D341Med (cell line): ENCODE results near the gene RAPGEF1.
"Not testable (repeated sequence)": the region's sequence is repeated elsewhere in the genome, so short reads cannot be mapped to it uniquely, and the experiment has no call there.

Source experiments
- DNase-seq: peaks from one replicate; pipeline ENCODE4 v3.0.0; 2012; ENCODE audit warnings: low spot score

The RAPGEF1 gene

GRCh38 chr9:131731237-131731636 lies 8.6 kb downstream of the RAPGEF1 start:
- DNase-seq = no peak

GRCh38 chr9:131728961-131729360 lies 10.9 kb downstream of the RAPGEF1 start:
- peak; percentile 53 for DNase-seq

DNA sequence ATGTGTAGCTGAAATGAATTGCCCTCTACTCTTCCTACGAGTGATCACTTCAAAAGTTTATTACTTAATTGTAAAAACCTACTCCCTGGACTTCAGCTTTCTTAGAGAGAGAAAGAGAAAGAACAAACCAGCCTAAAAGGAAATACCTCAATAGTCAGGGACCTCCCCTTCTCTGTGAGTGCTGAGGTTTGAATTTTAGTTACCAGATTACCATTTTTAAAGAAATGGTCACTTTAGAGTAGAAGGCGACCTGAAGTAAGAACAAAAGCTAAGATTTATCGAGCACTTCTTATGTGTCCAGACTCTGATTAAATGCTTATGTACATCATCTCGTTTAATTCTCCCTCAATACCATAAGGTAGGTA lies 11.3 kb downstream of the RAPGEF1 start:
- no peak for DNase-seq

DNA sequence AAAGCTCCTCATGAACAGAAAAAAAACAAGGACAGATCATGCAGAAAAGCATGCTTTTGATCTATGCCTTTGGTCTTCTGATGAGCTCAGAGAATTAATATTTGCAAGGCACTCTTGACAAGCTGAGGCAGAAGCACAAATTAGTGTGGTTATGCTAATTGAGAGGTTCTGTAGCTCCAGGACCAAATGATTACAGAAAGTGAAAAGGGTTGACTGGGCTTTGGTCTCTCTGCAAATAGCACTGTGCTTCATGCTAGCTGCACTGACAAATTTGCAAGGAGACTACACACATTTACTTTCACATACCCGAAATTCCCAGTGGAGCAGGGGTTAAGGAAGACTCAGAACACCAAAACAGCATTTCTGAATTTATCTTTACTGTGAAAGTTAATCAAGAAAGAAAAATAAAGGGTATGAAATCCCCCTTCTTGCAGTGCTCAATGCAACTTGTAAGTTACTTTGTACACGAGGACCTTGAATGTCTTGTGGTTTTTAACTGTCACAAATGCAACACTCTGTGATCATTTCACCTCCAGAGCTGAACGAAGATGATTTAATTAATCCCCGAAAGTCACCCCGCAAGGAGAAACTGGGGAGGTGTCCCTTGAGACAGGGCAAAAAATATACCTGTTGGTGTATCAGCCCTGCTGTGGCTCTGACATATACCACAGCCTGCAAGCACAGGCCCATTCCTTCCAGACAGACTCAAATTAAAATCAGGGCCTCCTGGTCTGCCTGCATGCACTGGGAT lies 11.9 kb downstream of the RAPGEF1 start:
- DNase-seq = no peak

GRCh38 chr9:131727184-131727759 lies 12.6 kb downstream of the RAPGEF1 start:
- no peak for DNase-seq

DNA sequence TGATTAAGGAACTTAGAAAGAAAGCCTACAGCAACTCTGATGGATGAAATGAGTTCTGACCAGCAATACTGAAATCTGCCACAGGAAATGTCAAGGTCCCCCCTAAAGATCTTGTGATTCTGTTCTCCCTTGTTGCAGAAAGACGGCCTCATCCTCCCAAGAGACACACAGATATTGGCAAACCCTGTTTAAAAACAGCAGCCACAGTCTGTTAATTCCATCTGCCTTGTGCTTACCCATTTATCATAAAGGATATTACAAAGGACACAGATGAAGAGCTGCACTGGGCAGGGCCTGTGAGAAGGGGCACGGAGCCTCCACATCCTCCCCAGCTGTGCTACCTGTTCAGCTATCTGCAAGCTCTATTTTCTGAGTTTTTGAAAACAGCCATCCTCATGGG lies 15.2 kb downstream of the RAPGEF1 start:
- DNase-seq = no peak

- no peak for DNase-seq
These were observed 16.2 kb downstream of the RAPGEF1 start for GRCh38 chr9:131723632-131724031.

GRCh38 chr9:131722255-131722654 lies 17.6 kb downstream of the RAPGEF1 start:
- DNase-seq = peak; percentile 76

DNA sequence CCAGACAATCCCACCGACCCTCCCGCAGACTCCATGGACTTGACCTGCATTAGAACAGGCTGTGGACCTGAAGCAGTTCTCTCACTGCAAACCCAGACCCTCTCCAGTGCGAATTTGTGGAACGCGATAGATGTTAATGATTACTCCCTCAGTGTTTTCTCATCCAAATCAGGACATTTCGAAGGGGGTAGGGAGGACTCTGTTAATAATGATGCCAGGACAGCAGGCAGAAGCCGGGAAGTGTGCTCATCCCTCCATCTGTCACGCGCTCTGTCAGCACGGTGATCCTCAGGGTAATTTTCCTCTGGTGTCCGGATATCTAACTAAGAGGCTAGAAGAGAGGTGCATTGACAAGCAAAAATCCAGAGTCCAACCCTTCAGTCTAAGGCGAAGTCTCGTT lies 18.8 kb downstream of the RAPGEF1 start:
- peak; percentile 60 for DNase-seq

GRCh38 chr9:131720330-131720729 lies 19.5 kb downstream of the RAPGEF1 start:
- DNase-seq = no peak

- DNase-seq = no peak
These were observed 20.5 kb downstream of the RAPGEF1 start for GRCh38 chr9:131719262-131719908.

- no peak for DNase-seq
These were observed 22.0 kb downstream of the RAPGEF1 start for GRCh38 chr9:131717719-131718460.

GRCh38 chr9:131715906-131716305 lies 24.0 kb downstream of the RAPGEF1 start:
- DNase-seq = no peak

DNA sequence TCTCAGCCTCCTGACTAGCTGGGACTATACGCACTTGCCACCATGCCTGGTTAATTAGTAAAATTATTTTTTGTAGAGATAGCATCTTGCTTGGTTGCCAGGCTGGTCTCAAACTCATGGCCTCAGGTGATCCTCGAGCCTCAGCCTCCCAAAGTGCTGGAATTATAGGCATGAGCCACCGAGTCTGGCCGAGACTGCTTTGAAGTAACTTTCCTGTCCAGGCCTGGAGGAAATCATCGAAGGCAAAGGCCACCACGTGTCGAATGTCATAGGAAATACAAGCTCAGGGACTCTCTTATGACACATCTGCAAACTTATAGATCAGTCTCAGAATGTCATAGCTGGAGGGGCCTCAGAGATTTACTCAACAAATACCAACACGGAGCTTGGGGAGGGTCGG lies 25.1 kb downstream of the RAPGEF1 start:
- DNase-seq = no peak

- no peak for DNase-seq
These were observed 25.7 kb downstream of the RAPGEF1 start for GRCh38 chr9:131714161-131714646.

GRCh38 chr9:131713016-131713415 lies 26.9 kb downstream of the RAPGEF1 start:
- no peak for DNase-seq

DNA sequence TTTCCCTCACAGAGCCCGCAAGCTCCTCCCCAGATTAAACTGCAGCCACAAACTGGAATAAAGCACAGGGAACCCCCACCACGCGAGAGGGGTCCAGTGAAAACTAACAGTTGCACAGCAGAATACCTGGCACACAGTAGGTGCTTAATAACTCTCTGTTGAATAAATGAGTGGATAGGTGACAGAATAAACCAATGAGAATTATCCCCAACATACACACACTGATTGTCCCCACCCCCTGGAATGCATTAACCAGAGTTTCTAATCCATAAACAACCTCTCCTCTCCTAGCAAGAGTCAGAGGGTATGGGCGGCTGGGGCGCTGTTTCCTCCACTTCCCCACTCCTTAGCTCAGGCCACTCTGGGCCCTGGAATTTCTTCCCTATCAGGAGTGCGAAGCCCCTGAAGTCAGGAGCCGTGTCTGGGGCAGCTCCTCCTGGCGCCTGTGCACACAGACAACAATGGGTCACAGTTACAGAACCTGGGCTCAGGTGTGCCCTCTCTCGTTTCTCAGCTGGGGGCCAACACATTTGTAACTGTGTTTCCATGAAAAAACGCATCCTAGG lies 27.6 kb downstream of the RAPGEF1 start:
- DNase-seq = no peak

GRCh38 chr9:131709771-131710431 lies 30.0 kb downstream of the RAPGEF1 start:
- no peak for DNase-seq

- not testable (repeated sequence) for DNase-seq
These were observed 30.7 kb downstream of the RAPGEF1 start for GRCh38 chr9:131709010-131709770.

- no peak for DNase-seq
These were observed 31.5 kb downstream of the RAPGEF1 start for GRCh38 chr9:131708226-131709002.
